ENCODE measurements around the gene ZBTB34. TPM values are rescaled to one million over a fixed set of nuclear protein-coding genes. Genes with fewer than 3 reads are reported as not detected.

Gene ZBTB34
- total and polyA plus RNA-seq, 2 of the 4 experiments (the other 2 are of a cell fraction) = 2.7 to 3.1 TPM

- TF ChIP-seq MAZ (IDR thresholded peaks at IDR 0.05; ENCODE audit: borderline replicate concordance, low read depth, low read length) (no peak), MXI1 (IDR thresholded peaks at IDR 0.05; ENCODE audit: borderline replicate concordance, low read depth, low read length) (no peak), RCOR1 (IDR thresholded peaks at IDR 0.05; ENCODE audit: insufficient replicate concordance, low read length) (no peak), ELK1 (IDR thresholded peaks at IDR 0.05; ENCODE audit: borderline replicate concordance, low read depth, low read length) (no peak), FOS (IDR thresholded peaks at IDR 0.05; ENCODE audit: low read depth, low read length) (no peak), RAD21 (IDR thresholded peaks at IDR 0.05; ENCODE audit: low read length) (no peak), SMC3 (IDR thresholded peaks at IDR 0.05; ENCODE audit: low read depth, low read length) (no peak), CTCF (conservative IDR thresholded peaks at IDR 0.05; ENCODE audit: low read depth, low read length) (no peak), USF2 (IDR thresholded peaks at IDR 0.05; ENCODE audit: low read depth, low read length) (no peak), CHD1 (IDR thresholded peaks at IDR 0.05; ENCODE audit: low read depth, low read length) (no peak), MAFK (IDR thresholded peaks at IDR 0.05; ENCODE audit: low read depth, low read length) (no peak)
- Histone ChIP-seq H3K79me1 (ENCODE audit: low read depth in 1 of 2, low read length in 2 of 2) (peaks cover 26 to 71% of the 10 kb centered on the region in 2 experiments), H3K27me3 (ENCODE audit: control insufficient read depth, insufficient read depth, low read length) (no peaks in the 10 kb centered on the region), H3K56ac (ENCODE audit: extremely low read depth, insufficient read depth, low read length) (no peak overlapping the region), H3K9ac (ENCODE audit: low read depth, low read length) (no peak overlapping the region), H3K9me1 (ENCODE audit: insufficient read depth, low read length) (peaks cover 5% of the 10 kb centered on the region; the same call in 1 of the 2 replicates), H2BK20ac (ENCODE audit: low read depth, low read length) (no peak overlapping the region), H4K20me1 (ENCODE audit: insufficient read depth, low read length) (peaks cover 20% of the 10 kb centered on the region), H3K4me3 (ENCODE audit: insufficient read depth, low read depth, low read length) (no peak overlapping the region), H4K8ac (ENCODE audit: low read depth in 2 of 2, low read length in 2 of 2) (no peak overlapping the region), H3K4me1 (ENCODE audit: control insufficient read depth, insufficient read depth, low read length) (peaks cover 3% of the 10 kb centered on the region; the same call in 1 of the 2 replicates), H3K18ac (ENCODE audit: low read depth, low read length) (no peak overlapping the region), H3K4ac (ENCODE audit: low read depth, low read length) (no peak overlapping the region), H2BK120ac (ENCODE audit: low read depth, low read length) (no peak overlapping the region), H3K4me2 (ENCODE audit: low read depth, low read length) (no peak overlapping the region), H2AK5ac (ENCODE audit: low read depth, low read length) (no peak overlapping the region), H2AK9ac (replicated peaks; ENCODE audit: low read depth, low read length, poor library complexity) (no peak overlapping the region), H3K9me3 (ENCODE audit: control insufficient read depth, insufficient read depth, low read length) (no peaks in the 10 kb centered on the region), H3K27ac (ENCODE audit: insufficient read depth, low read length) (no peak overlapping the region), H3K23ac (ENCODE audit: low read depth, low read length) (no peak overlapping the region), H2AFZ (replicated peaks; ENCODE audit: low read length, poor library complexity) (no peak overlapping the region), H2BK5ac (ENCODE audit: low read depth, low read length, poor library complexity, severe bottlenecking) (no peak overlapping the region), H3K36me3 (ENCODE audit: control insufficient read depth, insufficient read depth, low read length) (peaks cover 26% of the 10 kb centered on the region), H3K14ac (replicated peaks; ENCODE audit: low read depth, low read length) (no peak overlapping the region), H4K91ac (ENCODE audit: insufficient read depth, low read depth, low read length) (no peak overlapping the region), H2BK15ac (ENCODE audit: low read depth, low read length) (no peak overlapping the region), H4K5ac (ENCODE audit: low read depth, low read length) (no peak overlapping the region)
- WGBS, 2 experiments (ENCODE audit: extremely low coverage in 2 of 2, insufficient read length in 1 of 2) = 100% methylated on average over 1 of the region's 9 CpGs; no CpG with 5 or more reads in 1 of the 2 experiments
- ChIA-PET CTCF (interaction anchor here (0.7 kb wide), 1 partner anchor 10 kb away, joined by 4 read pairs; no protein-coding TSS in a partner anchor), POLR2A (ENCODE audit: unreplicated experiment) (no interaction called here)
- dilution Hi-C loops (cut with HindIII; ENCODE audit: low sequenced_read_pairs, unreplicated experiment) (no loop called here), intact Hi-C loops (cut with micrococcal nuclease) (no loop called here), in situ Hi-C loops (cut with MboI; ENCODE audit: low sequenced_read_pairs) (no loop called here)
- no TSS peak for BruUV-seq (replicated peaks)
- DNase-seq = no peak
- no peak for ATAC-seq (ENCODE audit: low read depth)
Observed at GRCh38 chr9:126832440-126832839, 28.0 kb upstream of the ZBTB34 start.
